ENCODE measurements around the gene TSR3. TPM values are rescaled to one million over a fixed set of nuclear protein-coding genes. Genes with fewer than 3 reads are reported as not detected.
A peak's percentile ranks its signal among the peaks of the same experiment; 100 is the strongest.

The TSR3 gene
- total RNA-seq, 1 experiment from 2014 or later: 101 TPM

DNA sequence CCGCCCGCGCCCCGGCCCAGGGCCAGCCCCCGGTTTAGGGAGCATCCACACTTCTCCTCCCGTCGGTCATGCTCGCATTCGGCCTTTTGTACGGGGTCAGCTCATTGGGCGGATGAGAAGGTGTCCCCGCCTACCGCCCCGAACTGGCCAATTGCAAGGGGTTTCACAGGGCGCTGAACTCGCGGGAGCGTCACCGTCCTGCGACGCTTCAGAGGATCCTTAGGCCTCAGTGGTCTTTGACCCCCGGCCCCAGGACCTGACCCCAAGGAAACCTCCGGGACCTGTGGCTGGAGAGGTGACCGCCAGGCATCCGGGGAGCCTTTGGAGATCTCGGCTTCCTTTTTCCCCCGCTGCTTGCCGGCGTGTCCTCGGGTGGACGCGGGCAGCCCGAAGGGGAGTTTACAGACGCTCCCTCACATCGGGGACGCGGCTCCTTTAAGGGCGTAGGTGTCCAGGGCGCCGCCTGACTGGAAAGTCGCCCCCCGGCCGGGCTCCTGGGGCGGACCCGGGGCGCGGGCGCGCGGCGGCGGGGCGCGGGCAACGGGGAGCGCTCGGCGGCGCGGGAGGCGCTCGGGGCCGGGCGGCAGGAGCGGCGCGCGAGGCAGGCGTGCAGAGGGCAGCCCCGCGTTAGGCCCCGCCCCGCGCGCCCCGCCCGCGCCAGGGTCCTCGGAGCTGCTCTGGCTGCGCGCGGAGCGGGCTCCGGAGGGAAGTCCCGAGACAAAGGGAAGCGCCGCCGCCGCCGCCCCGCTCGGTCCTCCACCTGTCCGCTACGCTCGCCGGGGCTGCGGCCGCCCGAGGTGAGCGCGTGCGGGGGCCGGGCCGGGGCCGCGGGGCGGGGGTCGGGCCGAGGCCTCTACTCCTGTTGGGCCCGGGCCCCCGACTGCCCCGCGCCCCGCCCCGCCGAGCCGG, 42.4 kb downstream of the TSR3 start, which contains the start of gene UBE2I:
Gene UBE2I (plus strand): TSS at position 660 of the 909 bp plus-strand sequence. CDS start 4,395 bp downstream, outside the sequence.
- DNase-seq (ENCODE audit: low read depth): peak; percentile 91

DNA sequence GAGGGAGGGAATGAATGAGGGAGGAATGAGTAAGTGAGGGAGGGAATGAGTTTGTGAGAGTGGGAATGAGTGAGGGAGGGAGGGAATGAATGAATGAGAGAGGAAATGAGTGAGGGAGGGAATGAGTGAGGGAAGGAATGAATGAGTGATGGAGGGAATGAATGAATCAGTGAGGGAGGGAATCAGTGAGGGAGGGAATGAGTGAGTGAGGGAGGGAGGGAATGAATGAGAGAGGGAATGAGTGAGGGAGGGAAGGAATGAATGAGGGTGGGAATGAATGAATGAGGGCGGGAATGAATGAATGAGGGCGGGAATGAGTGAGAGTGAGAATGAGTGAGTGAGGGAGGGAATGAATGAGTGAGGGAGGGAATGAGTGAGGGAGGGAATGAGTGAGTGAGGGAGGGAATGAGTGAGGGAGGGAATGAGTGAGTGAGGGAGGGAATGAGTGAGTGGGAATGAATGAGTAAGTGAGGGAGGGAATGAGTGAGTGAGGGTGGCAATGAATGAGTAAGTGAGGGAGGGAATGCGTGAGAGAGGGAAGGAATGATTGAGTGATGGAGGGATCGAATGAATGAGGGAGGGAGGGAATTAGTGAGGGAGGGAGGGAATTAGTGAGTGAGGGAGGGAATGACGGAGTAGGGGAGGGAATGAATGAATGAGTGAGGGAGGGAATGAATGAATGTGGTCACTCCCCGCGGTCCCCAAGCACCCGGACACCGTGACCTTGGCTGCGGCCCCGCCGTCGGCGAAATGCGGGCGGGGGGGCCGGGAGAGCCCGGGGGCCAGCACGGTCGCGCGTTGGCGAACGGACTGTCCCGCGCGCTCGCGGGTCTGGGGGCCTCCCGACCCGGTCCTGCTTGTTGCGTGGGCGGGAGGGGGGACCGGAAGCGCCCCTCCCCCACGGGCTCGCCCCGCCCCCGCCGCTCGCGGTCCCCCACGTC, 43.4 kb downstream of the TSR3 start:
- peak; percentile 65 for DNase-seq (ENCODE audit: low read depth)

DNA sequence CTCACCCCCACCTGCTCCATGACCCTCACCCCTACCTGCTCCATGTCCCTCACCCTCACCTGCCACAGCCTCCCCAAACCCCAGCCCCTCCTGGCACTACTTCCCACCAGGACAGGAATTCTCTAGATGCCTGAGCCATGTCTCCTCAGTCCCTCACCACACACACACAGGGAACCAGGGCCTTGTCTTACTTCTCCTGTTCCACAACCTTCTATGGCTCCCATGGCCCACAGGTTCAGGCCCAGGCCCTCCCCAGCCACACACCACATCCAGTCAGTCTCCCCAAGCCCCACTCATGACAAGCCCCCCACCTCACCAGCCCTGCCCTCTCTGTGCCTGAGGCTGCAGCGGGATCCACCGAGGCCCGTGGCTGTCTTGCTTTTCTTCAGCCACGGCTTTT, 45.3 kb downstream of the TSR3 start:
- no peak for DNase-seq (ENCODE audit: low read depth)

DNA sequence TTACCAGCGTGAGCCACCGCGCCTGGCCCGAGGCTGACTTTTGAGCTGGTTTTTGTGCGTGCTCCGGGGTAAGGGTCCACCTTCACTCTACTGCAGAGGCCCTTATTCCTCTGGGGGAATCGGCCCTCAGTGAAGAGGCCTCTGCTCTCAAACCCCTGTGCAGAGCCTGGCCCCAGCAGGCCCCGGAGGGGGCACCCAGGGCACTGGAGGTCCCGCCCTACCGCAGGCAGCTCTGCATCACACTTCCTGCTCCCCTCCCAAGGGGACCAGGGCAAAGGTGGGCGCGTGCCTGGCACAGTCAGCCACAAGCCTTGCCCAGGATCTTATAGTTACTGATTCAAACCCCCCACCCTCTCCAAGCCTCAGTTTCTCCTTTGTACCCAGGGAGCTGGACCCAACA, 45.9 kb downstream of the TSR3 start:
- no peak for DNase-seq (ENCODE audit: low read depth)

DNA sequence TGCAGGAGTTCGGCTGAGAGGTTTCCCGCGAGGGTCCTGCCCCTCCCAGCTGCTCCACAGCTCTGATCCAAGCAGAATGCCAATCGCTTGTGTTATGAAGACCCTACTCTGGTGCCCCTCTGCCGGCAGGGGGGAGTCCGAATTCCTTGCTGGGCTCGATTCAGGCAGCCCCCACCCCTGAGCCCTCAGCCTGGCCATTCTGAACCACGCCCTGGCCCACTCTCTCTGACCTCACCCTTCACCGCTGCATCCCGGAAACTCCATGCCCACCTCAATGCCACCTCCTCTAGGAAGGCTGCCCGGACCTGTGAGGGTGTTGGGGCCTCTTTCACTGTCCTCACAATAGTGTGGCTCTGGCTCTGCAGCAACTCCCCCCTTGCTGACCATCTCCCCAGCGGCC, 50.1 kb downstream of the TSR3 start:
- no peak for DNase-seq (ENCODE audit: low read depth)

DNA sequence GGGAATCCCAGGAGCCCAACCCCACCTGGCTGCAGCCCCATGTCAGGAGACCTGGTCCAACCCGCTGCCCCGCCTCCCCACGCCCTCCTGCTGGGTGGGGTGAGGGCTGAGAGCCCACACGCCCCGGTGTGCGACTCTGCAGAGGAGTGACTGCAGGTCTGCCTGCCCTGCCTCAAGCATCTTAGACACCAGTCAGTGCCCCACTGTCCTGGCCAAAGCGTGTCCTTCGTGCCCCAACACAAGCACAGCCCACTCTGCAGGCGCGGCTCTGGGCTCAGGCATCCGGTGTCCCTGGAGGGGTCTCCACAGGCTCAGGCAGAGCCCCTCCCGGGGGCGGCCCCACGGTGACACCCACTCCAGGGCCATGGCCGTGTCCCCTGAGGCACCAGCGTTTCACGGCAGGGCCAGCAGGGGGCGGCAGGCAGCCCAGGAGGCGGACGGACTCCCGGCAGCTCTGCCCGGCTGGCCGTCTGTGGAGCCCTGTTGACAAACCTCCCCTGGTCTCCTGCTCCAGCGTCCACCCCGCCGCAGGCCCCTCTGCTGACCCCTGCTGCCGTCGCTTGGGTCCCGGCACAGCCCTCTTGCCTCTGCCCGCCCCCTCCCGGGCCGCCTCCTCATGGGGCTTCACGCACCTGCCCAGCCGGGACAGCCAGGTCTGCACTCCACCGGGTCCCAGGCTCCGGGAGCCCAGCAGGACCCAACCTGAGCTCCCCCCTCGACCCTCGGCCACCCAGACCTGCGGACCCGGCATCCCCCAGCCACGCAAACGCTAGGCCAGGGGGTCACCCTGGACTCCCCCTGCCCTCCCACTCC, 50.8 kb downstream of the TSR3 start:
- DNase-seq (ENCODE audit: low read depth): peak; percentile 45

DNA sequence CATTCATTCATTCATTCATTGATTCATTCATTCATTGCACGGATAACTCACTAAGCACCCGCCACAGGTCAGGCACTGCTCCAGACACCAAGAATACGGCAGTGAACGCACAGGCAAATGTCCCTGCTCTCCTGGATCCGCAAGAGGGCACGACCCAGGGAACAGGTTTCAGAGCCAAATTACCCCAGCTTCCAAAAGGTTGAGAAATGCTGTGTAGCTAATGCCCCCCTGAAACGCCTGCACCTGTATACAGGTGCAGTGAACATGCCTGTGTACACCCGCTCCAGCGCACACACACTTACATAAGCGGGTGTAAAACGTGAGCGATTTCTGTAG, 51.8 kb downstream of the TSR3 start:
- no peak for DNase-seq (ENCODE audit: low read depth)

Other genes with a start within 250 kb of the TSR3 start
- gene CACNA1H, start 198.8 kb downstream of the TSR3 start, total RNA-seq (2014; rRNA removed; shearing (Covaris generic)): 0.02 TPM in 1 of 2 replicates, not detected in the other
- gene TPSG1, start 126.6 kb downstream of the TSR3 start, total RNA-seq (2014; rRNA removed; shearing (Covaris generic)): not detected in 2 replicates
- gene TPSB2, start 121.7 kb downstream of the TSR3 start, total RNA-seq (2014; rRNA removed; shearing (Covaris generic)): 0.17 TPM in 1 of 2 replicates, not detected in the other
- not detected in 2 replicates for gene TPSAB1, start 111.2 kb downstream of the TSR3 start, total RNA-seq (2014; rRNA removed; shearing (Covaris generic))
- not detected in 2 replicates for gene TPSD1, start 95.8 kb downstream of the TSR3 start, total RNA-seq (2014; rRNA removed; shearing (Covaris generic))
- gene UBE2I, start 42.2 kb downstream of the TSR3 start, total RNA-seq (2014; rRNA removed; shearing (Covaris generic)): 85.7 and 87.6 TPM in 2 replicates
- 0.34 TPM in 1 of 2 replicates, not detected in the other for gene BAIAP3, start 18.2 kb downstream of the TSR3 start, total RNA-seq (2014; rRNA removed; shearing (Covaris generic))
- 43.8 and 50.1 TPM in 2 replicates for gene GNPTG, start 53 bp upstream of the TSR3 start, total RNA-seq (2014; rRNA removed; shearing (Covaris generic))
- gene UNKL, start 62.8 kb upstream of the TSR3 start, total RNA-seq (2014; rRNA removed; shearing (Covaris generic)): 6.5 and 13.0 TPM in 2 replicates
- gene UQCC4, start 68.9 kb upstream of the TSR3 start, total RNA-seq (2014; rRNA removed; shearing (Covaris generic)): 21.8 and 23.4 TPM in 2 replicates
- not detected in 2 replicates for gene PERCC1, start 79.2 kb upstream of the TSR3 start, total RNA-seq (2014; rRNA removed; shearing (Covaris generic))
- gene CCDC154, start 92.7 kb upstream of the TSR3 start, total RNA-seq (2014; rRNA removed; shearing (Covaris generic)): 0.05 TPM in 1 of 2 replicates, not detected in the other
- gene CLCN7, start 123.2 kb upstream of the TSR3 start, total RNA-seq (2014; rRNA removed; shearing (Covaris generic)): 44.0 and 84.0 TPM in 2 replicates
- gene PTX4, start 137.1 kb upstream of the TSR3 start, total RNA-seq (2014; rRNA removed; shearing (Covaris generic)): not detected in 2 replicates
- 15.1 and 16.6 TPM in 2 replicates for gene TELO2, start 141.5 kb upstream of the TSR3 start, total RNA-seq (2014; rRNA removed; shearing (Covaris generic))
- gene TMEM204, start 181.8 kb upstream of the TSR3 start, total RNA-seq (2014; rRNA removed; shearing (Covaris generic)): not detected in 2 replicates

Data from M059J (cell line).